ENCODE data around the gene ENO1. TPM values are rescaled to one million over a fixed set of nuclear protein-coding genes. Genes with fewer than 3 reads are reported as not detected.

Gene ENO1
- 1,000 to 10,000 TPM in 1 of 5 experiments, 100 to 1,000 TPM in 4; 198 to 3,569 (median 264) TPM for total RNA-seq
- polyA plus RNA-seq: 1,000 to 10,000 TPM in 1 of 2 donors, 100 to 1,000 TPM in 1; 944 to 1,140 TPM
- total RNA-seq: 244 reads per million, percentile 95 among the genes with 10 or more reads in this experiment

DNA sequence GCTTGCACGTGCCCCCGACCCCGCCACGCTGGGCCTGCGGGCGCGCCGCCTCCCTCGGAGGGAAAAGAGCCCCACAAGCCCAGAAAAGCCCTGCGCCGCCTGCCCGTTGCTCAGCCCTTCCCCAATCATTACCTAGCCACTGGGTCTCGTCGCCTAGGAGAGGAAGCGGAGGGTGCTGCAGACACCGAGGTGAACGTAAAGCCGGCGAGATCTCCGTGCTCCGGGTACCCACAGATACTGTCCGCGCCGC, at the start of gene ENO1:
TSS of gene ENO1 (minus strand) at position 239 of the 250 bp plus-strand sequence. CDS start 3,778 bp downstream, outside the sequence.
- H3K36me3 ChIP-seq (ENCODE audit: control insufficient read depth in 2 of 3, insufficient read depth in 3 of 3, low read length in 3 of 3): peaks cover 6 to 15% (median 7%) of the 10 kb centered on the region in 3 experiments
- CTCF ChIA-PET: interaction anchor here (0.6 to 1.3 kb wide), 5 partner anchors 14 to 127 kb away, joined by 3 to 6 read pairs (median 3); no protein-coding TSS in a partner anchor
- peak within 1 kb of the TSS; percentile 94 for H3K4me3 ChIP-seq (ENCODE audit: low read length)
- Mint-ChIP-seq H3K36me3 (peaks cover under 1 to 46% (median 7%) of the 10 kb centered on the region in 5 donors), H3K4me3 (peak within 1 kb of the TSS; percentile 85 to 99 (median 94)), H3K27me3 (peaks cover 0 to 3% (median 0%) of the 10 kb centered on the region in 5 donors), H3K9me3 (peaks cover 0 to 2% (median 0%) of the 10 kb centered on the region in 11 donors), H3K27ac (peak within 1 kb of the TSS; percentile 94 to 100 (median 97)), H3K4me1 (peaks cover 24 to 51% (median 45%) of the 10 kb centered on the region in 7 donors)
- POLR2A ChIA-PET: interaction anchor here (0.5 to 5.0 kb wide), 23 partner anchors 9 to 469 kb away, joined by 3 to 55 read pairs (median 4); partner anchors contain the start of genes GPR157 and RERE
- H3K4me1 ChIP-seq (ENCODE audit: control insufficient read depth in 2 of 2, insufficient read depth in 2 of 2, low read length in 2 of 2): peaks cover 39 to 41% of the 10 kb centered on the region in 2 donors
- no peak for DNase-seq
- no peaks in the 10 kb centered on the region for H3K9me3 ChIP-seq (ENCODE audit: control insufficient read depth in 2 of 3, low read length in 3 of 3)
- intact Hi-C loops (cut with micrococcal nuclease): loop anchor here (1.0 to 10.0 kb wide), 17 partner anchors 22 to 1032 kb away; partner anchors contain the start of genes GPR157 (in 2 of the 2), CLSTN1 (in 1 of the 2), CTNNBIP1 (in 1 of the 2) and PARK7 (in 1 of the 2)
- no peak for ATAC-seq
- no peaks in the 10 kb centered on the region for H3K27me3 ChIP-seq (ENCODE audit: control insufficient read depth in 2 of 2, insufficient read depth in 2 of 2, low read length in 2 of 2)
- peak within 1 kb of the TSS; percentile 90 for H3K27ac ChIP-seq (ENCODE audit: low read depth, low read length)

DNA sequence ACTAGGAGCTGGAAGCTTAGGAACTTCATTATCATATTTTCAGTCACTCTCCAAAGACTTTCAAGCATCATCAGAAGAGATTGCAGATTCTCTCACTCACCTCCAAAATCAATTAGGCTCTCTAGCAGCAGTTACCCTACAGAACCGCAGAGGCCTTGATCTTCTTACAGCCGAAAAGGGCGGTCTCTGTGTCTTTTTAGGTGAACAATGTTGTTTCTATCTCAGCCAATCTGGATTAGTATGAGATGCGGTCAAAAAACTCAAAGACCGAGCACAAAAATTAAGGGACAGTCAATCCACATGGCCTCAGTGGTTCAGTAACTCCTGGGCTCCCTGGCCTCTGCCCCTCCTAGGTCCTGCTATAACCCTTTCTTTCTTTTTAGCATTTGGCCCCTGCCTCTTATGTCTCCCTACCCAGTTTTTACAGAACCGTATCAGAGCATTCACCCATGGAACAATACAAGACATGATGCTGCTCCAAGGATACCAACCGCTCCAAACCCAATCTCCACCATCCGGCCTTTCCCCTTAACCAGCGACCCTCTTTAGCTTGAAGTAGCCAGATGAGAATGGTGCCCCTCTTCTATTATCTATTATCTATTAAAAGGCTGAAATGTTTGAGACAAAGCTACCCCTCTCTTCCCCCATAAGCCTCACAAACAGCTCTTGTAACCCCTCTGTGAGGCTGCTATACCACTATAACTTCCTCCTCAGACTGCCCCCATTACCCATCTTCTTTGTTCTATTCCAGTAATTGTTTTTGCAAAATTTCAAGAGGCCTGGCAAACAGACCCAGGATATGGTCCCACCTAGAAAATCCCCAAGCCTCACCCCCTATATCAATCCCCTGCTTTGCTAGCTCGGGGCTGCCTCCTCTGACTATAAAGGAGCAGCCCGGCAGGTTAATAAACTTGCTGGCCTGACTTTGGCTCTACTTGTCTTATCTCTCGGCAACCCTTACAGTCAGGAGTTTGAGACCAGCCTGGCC, 48.5 kb upstream of the ENO1 start:
- intact Hi-C loops (cut with micrococcal nuclease): loop anchor here in 1 of 2 donors (1.0 to 2.0 kb wide), 3 partner anchors 9 to 44 kb away; no protein-coding TSS in a partner anchor
- peak; percentile 70 for ATAC-seq

DNA sequence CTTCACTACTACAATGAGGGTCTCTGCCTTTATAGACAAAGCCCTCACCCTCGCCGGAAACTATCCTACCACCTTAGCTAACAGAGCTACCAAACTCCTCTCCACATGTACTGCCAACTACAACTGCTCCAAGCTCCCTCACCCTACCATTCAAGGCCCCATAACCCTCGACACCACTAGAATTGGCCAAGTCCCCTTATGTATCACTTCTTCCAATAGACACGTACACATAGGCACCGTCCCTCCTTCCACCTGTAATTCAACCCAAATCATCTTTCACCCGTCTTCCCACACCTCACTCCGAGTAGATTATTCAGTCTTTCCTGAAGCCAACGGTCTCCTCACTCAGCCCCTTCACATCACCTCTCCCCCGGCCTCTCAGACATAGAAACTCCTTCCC, 47.5 kb upstream of the ENO1 start:
- no peak for DNase-seq
- Mint-ChIP-seq H3K4me1 (peaks cover 14 to 31% (median 19%) of the 10 kb centered on the region in 7 donors), H3K27ac (no peak overlapping the region), H3K27me3 (no peaks in the 10 kb centered on the region), H3K9me3 (peaks cover 0 to 15% (median 1%) of the 10 kb centered on the region in 11 donors), H3K4me3 (no peak overlapping the region), H3K36me3 (peaks cover 0 to 21% (median 0%) of the 10 kb centered on the region in 5 donors)
- no peaks in the 10 kb centered on the region for H3K36me3 ChIP-seq (ENCODE audit: control insufficient read depth in 2 of 3, insufficient read depth in 3 of 3, low read length in 3 of 3)
- intact Hi-C loops (cut with micrococcal nuclease): loop anchor here in 1 of 2 donors (1.0 to 2.0 kb wide), 4 partner anchors 8 to 45 kb away; no protein-coding TSS in a partner anchor
- CTCF ChIA-PET: interaction anchor here (1.1 to 2.8 kb wide), 3 partner anchors 55 to 79 kb away, joined by 4 to 10 read pairs (median 8); no protein-coding TSS in a partner anchor
- peaks cover 0 to 59% of the 10 kb centered on the region in 2 donors for H3K4me1 ChIP-seq (ENCODE audit: control insufficient read depth in 2 of 2, insufficient read depth in 2 of 2, low read length in 2 of 2)
- H3K27ac ChIP-seq (ENCODE audit: low read depth, low read length): peak overlapping the region; percentile 69
- H3K9me3 ChIP-seq (ENCODE audit: control insufficient read depth in 2 of 3, low read length in 3 of 3): peaks cover 0 to 10% (median 0%) of the 10 kb centered on the region in 3 experiments
- no peaks in the 10 kb centered on the region for H3K27me3 ChIP-seq (ENCODE audit: control insufficient read depth in 2 of 2, insufficient read depth in 2 of 2, low read length in 2 of 2)
- ATAC-seq: no peak
- H3K4me3 ChIP-seq (ENCODE audit: low read length): peak overlapping the region; percentile 56
- POLR2A ChIA-PET: interaction anchor here (0.7 to 14.5 kb wide), 9 partner anchors 12 to 62 kb away, joined by 3 to 127 read pairs (median 4); no protein-coding TSS in a partner anchor

More for the DNA sequence above, 48.5 kb upstream of the ENO1 start:
- Mint-ChIP-seq H3K27ac (no peak overlapping the region), H3K36me3 (peaks cover 0 to 14% (median 0%) of the 10 kb centered on the region in 5 donors), H3K9me3 (peaks cover 0 to 7% (median 0%) of the 10 kb centered on the region in 11 donors), H3K4me3 (no peak overlapping the region), H3K4me1 (peaks cover 5 to 26% (median 12%) of the 10 kb centered on the region in 7 donors), H3K27me3 (no peaks in the 10 kb centered on the region)
- CTCF ChIA-PET: interaction anchor here (0.7 to 1.1 kb wide), 5 partner anchors 8 to 824 kb away, joined by 3 to 6 read pairs (median 3); no protein-coding TSS in a partner anchor
- peaks cover 0 to 52% of the 10 kb centered on the region in 2 donors for H3K4me1 ChIP-seq (ENCODE audit: control insufficient read depth in 2 of 2, insufficient read depth in 2 of 2, low read length in 2 of 2)
- peaks cover 0 to 10% (median 0%) of the 10 kb centered on the region in 3 experiments for H3K9me3 ChIP-seq (ENCODE audit: control insufficient read depth in 2 of 3, low read length in 3 of 3)
- peak overlapping the region; percentile 69 for H3K27ac ChIP-seq (ENCODE audit: low read depth, low read length)
- POLR2A ChIA-PET: interaction anchor here (0.7 to 14.5 kb wide), 15 partner anchors 9 to 499 kb away, joined by 3 to 127 read pairs (median 6); no protein-coding TSS in a partner anchor
- no peaks in the 10 kb centered on the region for H3K27me3 ChIP-seq (ENCODE audit: control insufficient read depth in 2 of 2, insufficient read depth in 2 of 2, low read length in 2 of 2)
- peak in 5 of 9 donors; percentile 16 to 64 (median 26) for DNase-seq
- H3K36me3 ChIP-seq (ENCODE audit: control insufficient read depth in 2 of 3, insufficient read depth in 3 of 3, low read length in 3 of 3): no peaks in the 10 kb centered on the region
- H3K4me3 ChIP-seq (ENCODE audit: low read length): peak overlapping the region; percentile 56

DNA sequence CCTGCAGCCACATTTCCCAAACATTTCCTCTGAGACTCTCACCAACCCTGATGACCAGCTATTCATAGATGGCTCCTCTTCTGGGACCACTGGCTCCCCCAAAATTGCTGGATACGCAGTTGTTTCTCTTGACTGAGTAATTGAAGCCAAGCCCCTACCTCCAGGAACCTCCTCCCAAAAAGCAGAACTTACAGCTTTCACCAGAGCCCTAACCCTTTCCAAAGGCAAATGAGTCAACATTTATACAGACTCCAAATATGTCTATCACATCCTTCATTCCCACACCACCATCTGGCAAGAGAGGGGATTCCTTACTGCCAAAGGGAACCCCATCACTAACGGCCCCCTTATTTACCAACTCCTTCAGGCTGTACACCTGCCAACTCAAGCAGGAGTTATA, 46.9 kb upstream of the ENO1 start:
- H3K27ac ChIP-seq (ENCODE audit: low read depth, low read length): peak overlapping the region; percentile 69
- H3K27me3 ChIP-seq (ENCODE audit: control insufficient read depth in 2 of 2, insufficient read depth in 2 of 2, low read length in 2 of 2): no peaks in the 10 kb centered on the region
- peaks cover 16 to 36% (median 24%) of the 10 kb centered on the region in 7 donors for H3K4me1 Mint-ChIP-seq
- ChIA-PET CTCF (interaction anchor here (1.1 to 2.8 kb wide), 3 partner anchors 56 to 80 kb away, joined by 4 to 10 read pairs (median 8); no protein-coding TSS in a partner anchor), POLR2A (interaction anchor here (0.7 to 14.5 kb wide), 10 partner anchors 12 to 62 kb away, joined by 3 to 127 read pairs (median 4); no protein-coding TSS in a partner anchor)
- H3K4me1 ChIP-seq (ENCODE audit: control insufficient read depth in 2 of 2, insufficient read depth in 2 of 2, low read length in 2 of 2): peaks cover 0 to 64% of the 10 kb centered on the region in 2 donors
- ATAC-seq (no peak), DNase-seq (no peak)
- H3K27me3 Mint-ChIP-seq: no peaks in the 10 kb centered on the region
- H3K36me3 ChIP-seq (ENCODE audit: control insufficient read depth in 2 of 3, insufficient read depth in 3 of 3, low read length in 3 of 3): no peaks in the 10 kb centered on the region
- intact Hi-C loops (cut with micrococcal nuclease): loop anchor here in 1 of 2 donors (2.0 kb wide), 1 partner anchor 13 kb away; no protein-coding TSS in a partner anchor
- H3K4me3 ChIP-seq (ENCODE audit: low read length): peak overlapping the region; percentile 56
- H3K9me3 Mint-ChIP-seq: peaks cover 0 to 17% (median 1%) of the 10 kb centered on the region in 11 donors
- H3K4me3 Mint-ChIP-seq: no peak overlapping the region
- H3K9me3 ChIP-seq (ENCODE audit: control insufficient read depth in 2 of 3, low read length in 3 of 3): peaks cover 0 to 10% (median 0%) of the 10 kb centered on the region in 3 experiments
- H3K36me3 Mint-ChIP-seq: peaks cover 0 to 24% (median 0%) of the 10 kb centered on the region in 5 donors
- H3K27ac Mint-ChIP-seq: no peak overlapping the region

DNA sequence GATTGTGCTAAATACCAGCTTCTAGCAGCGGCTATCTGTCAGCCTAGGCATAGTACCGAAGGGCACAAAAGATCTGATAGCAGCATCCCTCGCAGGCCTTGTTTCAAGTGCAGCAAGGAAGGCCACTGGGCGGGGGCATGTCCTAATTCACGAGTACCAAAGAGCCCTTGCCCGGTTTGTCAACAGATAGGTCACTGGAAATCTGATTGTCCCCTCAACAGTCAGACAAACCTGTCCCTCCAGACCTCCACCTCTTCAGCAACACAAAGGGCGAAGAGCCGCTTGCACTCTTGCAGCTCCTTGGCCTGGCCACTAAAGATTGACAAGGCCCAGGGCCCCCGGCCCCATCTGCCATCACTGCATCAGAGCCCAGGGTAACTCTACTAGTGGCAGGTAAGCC, 44.5 kb upstream of the ENO1 start:
- POLR2A ChIA-PET: interaction anchor here (0.7 to 14.5 kb wide), 6 partner anchors 11 to 78 kb away, joined by 3 to 127 read pairs (median 4); partner anchors contain the start of gene ENO1
- no peaks in the 10 kb centered on the region for H3K36me3 ChIP-seq (ENCODE audit: control insufficient read depth in 2 of 3, insufficient read depth in 3 of 3, low read length in 3 of 3)
- no peak overlapping the region for H3K4me3 ChIP-seq (ENCODE audit: low read length)
- no peaks in the 10 kb centered on the region for H3K27me3 Mint-ChIP-seq
- H3K27ac ChIP-seq (ENCODE audit: low read depth, low read length): peak overlapping the region; percentile 50
- H3K4me3 Mint-ChIP-seq: peak overlapping the region in 2 of 10 donors; percentile 6 to 16
- intact Hi-C loops (cut with micrococcal nuclease): no loop called here
- H3K9me3 ChIP-seq (ENCODE audit: control insufficient read depth in 2 of 3, low read length in 3 of 3): peaks cover 0 to 10% (median 0%) of the 10 kb centered on the region in 3 experiments
- H3K4me1 ChIP-seq (ENCODE audit: control insufficient read depth in 2 of 2, insufficient read depth in 2 of 2, low read length in 2 of 2): peaks cover 0 to 71% of the 10 kb centered on the region in 2 donors
- peak overlapping the region in 3 of 9 donors; percentile 7 to 91 (median 17) for H3K27ac Mint-ChIP-seq
- peaks cover 0 to 17% (median 1%) of the 10 kb centered on the region in 11 donors for H3K9me3 Mint-ChIP-seq
- CTCF ChIA-PET: interaction anchor here (2.5 kb wide), 1 partner anchor 82 kb away, joined by 12 read pairs; no protein-coding TSS in a partner anchor
- H3K4me1 Mint-ChIP-seq: peaks cover 21 to 43% (median 37%) of the 10 kb centered on the region in 7 donors
- no peaks in the 10 kb centered on the region for H3K27me3 ChIP-seq (ENCODE audit: control insufficient read depth in 2 of 2, insufficient read depth in 2 of 2, low read length in 2 of 2)
- H3K36me3 Mint-ChIP-seq: peaks cover 0 to 26% (median 0%) of the 10 kb centered on the region in 5 donors
- DNase-seq (no peak), ATAC-seq (no peak)

Data from naive thymus-derived CD4-positive, alpha-beta T cell (primary cell).